Measurements from ENCODE around the gene MARCHF9. TPM values are rescaled to one million over a fixed set of nuclear protein-coding genes. Genes with fewer than 3 reads are reported as not detected.

MARCHF9 gene
- polyA plus RNA-seq, 2 donors: 8.0 to 10.9 TPM

DNA sequence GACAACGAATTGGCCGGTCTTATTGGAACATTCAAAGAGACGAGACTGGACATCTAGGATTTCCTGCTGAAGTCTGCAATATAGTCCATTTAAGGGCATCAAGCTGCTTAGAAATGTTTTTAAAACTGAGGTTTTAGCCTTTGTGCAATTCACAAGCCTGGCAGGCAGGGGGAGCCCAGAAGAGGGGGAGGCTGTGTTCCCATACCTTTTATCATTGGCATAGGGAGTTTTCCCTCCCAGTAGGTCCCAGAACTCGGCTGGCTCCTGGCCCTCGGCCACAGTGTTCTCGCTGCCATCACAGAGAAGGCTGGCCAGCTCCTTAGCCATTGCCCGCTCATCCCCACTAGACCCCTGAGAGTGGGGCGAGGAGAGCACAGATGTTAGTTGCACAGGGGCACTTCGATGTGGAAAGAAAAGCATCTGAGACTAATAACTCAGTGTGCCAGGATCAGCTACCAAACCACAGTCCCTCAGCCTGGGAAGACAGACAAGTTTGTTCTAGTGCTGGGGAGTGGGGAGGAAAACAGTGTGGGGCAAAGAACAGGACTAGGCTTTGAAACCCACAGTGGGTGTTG is 48.5 kb downstream of the MARCHF9 start:
- H3K27ac ChIP-seq (ENCODE audit: low read depth in 2 of 2, low read length in 1 of 2): no peak overlapping the region
- H3K4me1 ChIP-seq (ENCODE audit: control insufficient read depth in 2 of 2, insufficient read depth in 2 of 2, low read length in 1 of 2): peaks cover 0 to 2% of the 10 kb centered on the region in 2 donors
- H3K27me3 ChIP-seq (ENCODE audit: control insufficient read depth in 1 of 2, insufficient read depth in 2 of 2, low read length in 2 of 2): no peaks in the 10 kb centered on the region
- H3K9me3 ChIP-seq (ENCODE audit: control insufficient read depth in 2 of 2, insufficient read depth in 1 of 2, low read depth in 1 of 2, low read length in 1 of 2): no peaks in the 10 kb centered on the region
- H3K4me3 ChIP-seq (ENCODE audit: low read depth in 1 of 2, low read length in 2 of 2): no peak overlapping the region
- WGBS, 2 donors: 49% methylated on average over 9 of the region's 9 CpGs
- H3K36me3 ChIP-seq (ENCODE audit: control insufficient read depth in 2 of 2, insufficient read depth in 2 of 2, low read length in 1 of 2): peaks cover 3 to 14% of the 10 kb centered on the region in 2 donors

DNA sequence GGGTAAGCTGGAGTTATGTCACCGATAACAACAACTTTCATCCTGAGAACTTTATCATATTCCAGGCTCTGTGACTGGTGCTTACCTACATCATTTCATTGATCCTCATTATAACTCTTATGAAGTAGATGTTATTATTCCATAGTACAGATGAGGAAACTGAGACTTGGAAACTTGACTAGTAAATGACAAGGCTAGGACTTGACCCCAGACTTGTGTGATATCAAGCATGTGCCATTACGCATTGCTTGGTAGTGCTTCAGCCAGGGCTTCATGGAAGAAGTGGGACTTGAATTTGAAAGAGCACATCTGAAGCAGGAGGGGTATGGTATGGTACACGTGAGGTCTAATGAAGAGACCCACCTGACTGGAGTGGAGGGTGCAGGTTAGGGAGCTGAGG is 51.8 kb downstream of the MARCHF9 start:
- 93 to 98% methylated on average over 3 of the region's 3 CpGs for WGBS, 2 donors
- no peaks in the 10 kb centered on the region for H3K9me3 ChIP-seq (ENCODE audit: control insufficient read depth in 2 of 2, insufficient read depth in 1 of 2, low read depth in 1 of 2, low read length in 1 of 2)
- no peak overlapping the region for H3K4me3 ChIP-seq (ENCODE audit: low read depth in 1 of 2, low read length in 2 of 2)
- no peaks in the 10 kb centered on the region for H3K27me3 ChIP-seq (ENCODE audit: control insufficient read depth in 1 of 2, insufficient read depth in 2 of 2, low read length in 2 of 2)
- H3K4me1 ChIP-seq (ENCODE audit: control insufficient read depth in 2 of 2, insufficient read depth in 2 of 2, low read length in 1 of 2): peaks cover 0 to 2% of the 10 kb centered on the region in 2 donors
- no peak overlapping the region for H3K27ac ChIP-seq (ENCODE audit: low read depth in 2 of 2, low read length in 1 of 2)
- peaks cover 3 to 16% of the 10 kb centered on the region in 2 donors for H3K36me3 ChIP-seq (ENCODE audit: control insufficient read depth in 2 of 2, insufficient read depth in 2 of 2, low read length in 1 of 2)

DNA sequence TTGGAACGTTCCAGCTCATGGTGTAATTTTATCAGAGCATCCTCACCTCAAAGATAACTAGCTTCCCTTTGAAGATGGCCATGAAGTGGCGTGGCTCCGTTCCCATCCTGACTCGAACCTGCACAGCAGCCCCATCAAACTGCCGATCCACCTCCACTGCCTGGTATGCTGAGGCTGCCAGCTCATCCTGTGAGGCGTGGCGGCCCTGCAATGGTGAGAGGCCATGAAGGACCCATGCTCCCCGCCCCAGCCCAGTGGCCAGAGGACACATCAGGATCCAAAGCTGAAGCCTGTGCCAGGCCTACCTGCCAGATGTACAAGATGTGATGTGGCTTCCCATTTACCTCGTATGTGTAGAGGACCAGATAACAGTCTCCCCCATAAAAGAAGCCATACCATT is 52.4 kb downstream of the MARCHF9 start:
- no peaks in the 10 kb centered on the region for H3K9me3 ChIP-seq (ENCODE audit: control insufficient read depth in 2 of 2, insufficient read depth in 1 of 2, low read depth in 1 of 2, low read length in 1 of 2)
- peaks cover 3 to 12% of the 10 kb centered on the region in 2 donors for H3K36me3 ChIP-seq (ENCODE audit: control insufficient read depth in 2 of 2, insufficient read depth in 2 of 2, low read length in 1 of 2)
- no peak overlapping the region for H3K4me3 ChIP-seq (ENCODE audit: low read depth in 1 of 2, low read length in 2 of 2)
- H3K27ac ChIP-seq (ENCODE audit: low read depth in 2 of 2, low read length in 1 of 2): no peak overlapping the region
- H3K27me3 ChIP-seq (ENCODE audit: control insufficient read depth in 1 of 2, insufficient read depth in 2 of 2, low read length in 2 of 2): no peaks in the 10 kb centered on the region
- H3K4me1 ChIP-seq (ENCODE audit: control insufficient read depth in 2 of 2, insufficient read depth in 2 of 2, low read length in 1 of 2): peaks cover 0 to 2% of the 10 kb centered on the region in 2 donors
- 89 to 92% methylated on average over 9 of the region's 9 CpGs for WGBS, 2 donors

DNA sequence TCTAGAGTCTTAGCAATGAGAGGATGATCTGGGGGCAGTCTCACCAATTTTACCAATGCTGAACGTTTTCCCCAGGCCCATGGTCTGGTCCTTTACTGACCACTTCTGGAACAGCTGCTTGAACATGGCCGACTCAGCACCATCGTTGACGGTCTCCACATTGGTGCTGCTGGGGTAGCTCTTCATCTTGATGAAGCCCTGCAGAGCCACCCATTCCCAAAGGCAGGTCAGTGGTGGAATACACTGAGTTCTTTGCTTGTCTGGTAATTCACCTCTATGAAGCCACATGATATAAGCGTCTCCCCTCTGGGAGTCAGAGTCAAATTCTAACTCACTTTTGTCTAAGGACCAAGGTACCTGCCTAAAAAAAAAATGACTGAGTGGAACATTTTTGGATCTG is 53.4 kb downstream of the MARCHF9 start:
- WGBS, 2 donors: 90 to 91% methylated on average over 5 of the region's 5 CpGs
- Histone ChIP-seq H3K36me3 (ENCODE audit: control insufficient read depth in 2 of 2, insufficient read depth in 2 of 2, low read length in 1 of 2) (peaks cover 3 to 10% of the 10 kb centered on the region in 2 donors), H3K27ac (ENCODE audit: low read depth in 2 of 2, low read length in 1 of 2) (no peak overlapping the region), H3K9me3 (ENCODE audit: control insufficient read depth in 2 of 2, insufficient read depth in 1 of 2, low read depth in 1 of 2, low read length in 1 of 2) (no peaks in the 10 kb centered on the region), H3K4me1 (ENCODE audit: control insufficient read depth in 2 of 2, insufficient read depth in 2 of 2, low read length in 1 of 2) (peaks cover 0 to 2% of the 10 kb centered on the region in 2 donors), H3K27me3 (ENCODE audit: control insufficient read depth in 1 of 2, insufficient read depth in 2 of 2, low read length in 2 of 2) (no peaks in the 10 kb centered on the region), H3K4me3 (ENCODE audit: low read depth in 1 of 2, low read length in 2 of 2) (no peak overlapping the region)

DNA sequence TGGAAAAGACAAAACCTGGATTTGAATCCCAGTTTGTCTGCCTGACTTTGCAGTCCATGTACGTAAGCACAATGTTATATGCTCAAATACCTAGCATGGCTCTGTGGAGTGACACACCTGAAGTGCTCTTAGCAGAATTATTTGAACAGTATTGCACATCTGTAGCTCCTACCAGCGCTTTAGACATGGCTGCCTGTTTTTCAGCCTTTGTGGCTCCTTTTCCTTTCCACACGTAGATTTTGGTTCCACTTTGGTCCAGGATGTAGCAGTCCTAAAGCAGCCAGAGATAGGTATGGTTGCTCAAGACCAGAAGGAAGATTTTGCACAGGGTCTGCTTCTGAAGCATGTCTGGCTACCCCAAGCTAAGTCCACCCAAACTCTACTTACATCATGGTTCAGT is 54.5 kb downstream of the MARCHF9 start:
- no peak overlapping the region for H3K27ac ChIP-seq (ENCODE audit: low read depth in 2 of 2, low read length in 1 of 2)

More for the DNA sequence above, 54.5 kb downstream of the MARCHF9 start:
- WGBS, 2 donors: 85 to 93% methylated on average over 3 of the region's 3 CpGs
- Histone ChIP-seq H3K4me1 (ENCODE audit: control insufficient read depth in 2 of 2, insufficient read depth in 2 of 2, low read length in 1 of 2) (no peaks in the 10 kb centered on the region), H3K27me3 (ENCODE audit: control insufficient read depth in 1 of 2, insufficient read depth in 2 of 2, low read length in 2 of 2) (no peaks in the 10 kb centered on the region), H3K4me3 (ENCODE audit: low read depth in 1 of 2, low read length in 2 of 2) (no peak overlapping the region), H3K36me3 (ENCODE audit: control insufficient read depth in 2 of 2, insufficient read depth in 2 of 2, low read length in 1 of 2) (peaks cover 3 to 10% of the 10 kb centered on the region in 2 donors), H3K9me3 (ENCODE audit: control insufficient read depth in 2 of 2, insufficient read depth in 1 of 2, low read depth in 1 of 2, low read length in 1 of 2) (no peaks in the 10 kb centered on the region)

Other genes starting within 250 kb of the MARCHF9 start
- gene DDIT3, start 234.6 kb upstream of the MARCHF9 start, polyA plus RNA-seq: 10 to 100 TPM; 19.8 to 30.7 TPM
- 10 to 100 TPM; 14.7 to 35.0 TPM for gene MBD6, start 232.3 kb upstream of the MARCHF9 start, polyA plus RNA-seq
- gene DCTN2, start 207.9 kb upstream of the MARCHF9 start, polyA plus RNA-seq: 100 to 1,000 TPM in 1 of 2 donors, 10 to 100 TPM in 1; 77.4 to 159 TPM
- under 1 TPM; 0.12 to 0.24 TPM for gene KIF5A, start 205.1 kb upstream of the MARCHF9 start, polyA plus RNA-seq
- 10 to 100 TPM in 1 of 2 donors, 1 to 10 TPM in 1; 9.4 to 20.3 TPM for gene PIP4K2C, start 163.9 kb upstream of the MARCHF9 start, polyA plus RNA-seq
- gene DTX3, start 150.3 kb upstream of the MARCHF9 start, polyA plus RNA-seq: 10 to 100 TPM; 11.6 to 16.7 TPM
- gene ARHGEF25, start 143.7 kb upstream of the MARCHF9 start, polyA plus RNA-seq: 10 to 100 TPM; 18.4 to 20.8 TPM
- under 1 TPM; 0.10 to 0.18 TPM for gene B4GALNT1, start 121.9 kb upstream of the MARCHF9 start, polyA plus RNA-seq
- 100 to 1,000 TPM; 106 to 120 TPM for gene OS9, start 61.0 kb upstream of the MARCHF9 start, polyA plus RNA-seq
- under 1 TPM; 0.61 to 0.94 TPM for gene AGAP2, start 16.4 kb upstream of the MARCHF9 start, polyA plus RNA-seq
- 10 to 100 TPM; 16.3 to 19.8 TPM for gene TSPAN31, start 10.1 kb upstream of the MARCHF9 start, polyA plus RNA-seq
- 10 to 100 TPM; 22.1 to 52.6 TPM for gene CDK4, start 2.8 kb upstream of the MARCHF9 start, polyA plus RNA-seq
- under 1 TPM; 0.64 to 0.96 TPM for gene CYP27B1, start 12.0 kb downstream of the MARCHF9 start, polyA plus RNA-seq
- gene METTL1, start 17.0 kb downstream of the MARCHF9 start, polyA plus RNA-seq: 10 to 100 TPM; 18.8 to 19.3 TPM
- 1 to 10 TPM; 1.1 to 2.4 TPM for gene EEF1AKMT3, start 17.5 kb downstream of the MARCHF9 start, polyA plus RNA-seq
- 10 to 100 TPM; 20.5 to 30.4 TPM for gene TSFM, start 27.7 kb downstream of the MARCHF9 start, polyA plus RNA-seq
- gene AVIL, start 63.6 kb downstream of the MARCHF9 start, polyA plus RNA-seq: 1 to 10 TPM; 2.1 to 4.4 TPM
- 10 to 100 TPM; 22.4 to 34.7 TPM for gene CTDSP2, start 91.6 kb downstream of the MARCHF9 start, polyA plus RNA-seq
- 10 to 100 TPM in 1 of 2 donors, 1 to 10 TPM in 1; 5.7 to 11.0 TPM for gene ATP23, start 186.5 kb downstream of the MARCHF9 start, polyA plus RNA-seq

All from esophagus (tissue), 2 donors.